Activated T-cell treated with anti-CD3 and anti-CD28 coated beads, Interleukin-2, amount 50 U/mL, for 1 hour (primary cell): ENCODE results near the gene VTI1A.

ENCODE experiments used
- DNase-seq: peaks from one replicate; pipeline ENCODE4 v3.0.0-alpha.2; 2020

VTI1A gene

GRCh38 chr10:112649006-112649821 lies 202.2 kb downstream of the VTI1A start:
- no peak for DNase-seq

GRCh38 chr10:112649822-112650152 lies 202.8 kb downstream of the VTI1A start:
- DNase-seq = no peak

- no peak for DNase-seq
These were observed 203.6 kb downstream of the VTI1A start for GRCh38 chr10:112650588-112651030.

GRCh38 chr10:112653215-112653614 lies 206.2 kb downstream of the VTI1A start:
- DNase-seq = no peak

- DNase-seq = no peak
These were observed 206.8 kb downstream of the VTI1A start for GRCh38 chr10:112653851-112654250.

- no peak for DNase-seq
These were observed 207.8 kb downstream of the VTI1A start for GRCh38 chr10:112654794-112655193.

GRCh38 chr10:112655722-112656121 lies 208.7 kb downstream of the VTI1A start:
- DNase-seq = no peak

- no peak for DNase-seq
These were observed 211.4 kb downstream of the VTI1A start for GRCh38 chr10:112658465-112658864.

GRCh38 chr10:112658900-112659638 lies 212.1 kb downstream of the VTI1A start:
- no peak for DNase-seq

- no peak for DNase-seq
These were observed 216.5 kb downstream of the VTI1A start for GRCh38 chr10:112663234-112664125.

GRCh38 chr10:112666094-112666493 lies 219.1 kb downstream of the VTI1A start:
- DNase-seq = no peak

GRCh38 chr10:112669989-112670388 lies 223.0 kb downstream of the VTI1A start:
- DNase-seq = no peak

- DNase-seq = no peak
These were observed 224.7 kb downstream of the VTI1A start for GRCh38 chr10:112671743-112672142.

- no peak for DNase-seq
These were observed 225.7 kb downstream of the VTI1A start for GRCh38 chr10:112672706-112673105.

GRCh38 chr10:112675560-112676083 lies 228.6 kb downstream of the VTI1A start:
- DNase-seq = no peak

GRCh38 chr10:112677689-112678088 lies 230.7 kb downstream of the VTI1A start:
- no peak for DNase-seq

GRCh38 chr10:112678581-112678980 lies 231.6 kb downstream of the VTI1A start:
- no peak for DNase-seq

- DNase-seq = no peak
These were observed 232.0 kb downstream of the VTI1A start for GRCh38 chr10:112678987-112679386.

GRCh38 chr10:112679392-112679791 lies 232.4 kb downstream of the VTI1A start:
- no peak for DNase-seq

GRCh38 chr10:112680586-112680985 lies 233.6 kb downstream of the VTI1A start:
- DNase-seq = no peak

GRCh38 chr10:112687647-112688046 lies 240.6 kb downstream of the VTI1A start:
- DNase-seq = no peak

- no peak for DNase-seq
These were observed 242.5 kb downstream of the VTI1A start for GRCh38 chr10:112689327-112690072.
